ENCODE measurements around the gene PDZRN3. TPM values are rescaled to one million over a fixed set of nuclear protein-coding genes. Genes with fewer than 3 reads are reported as not detected.

Gene PDZRN3
- total and polyA plus RNA-seq, 2 donors (not counting 3 experiments of a cell fraction or from before 2014, with no cell fraction given): not detected

DNA sequence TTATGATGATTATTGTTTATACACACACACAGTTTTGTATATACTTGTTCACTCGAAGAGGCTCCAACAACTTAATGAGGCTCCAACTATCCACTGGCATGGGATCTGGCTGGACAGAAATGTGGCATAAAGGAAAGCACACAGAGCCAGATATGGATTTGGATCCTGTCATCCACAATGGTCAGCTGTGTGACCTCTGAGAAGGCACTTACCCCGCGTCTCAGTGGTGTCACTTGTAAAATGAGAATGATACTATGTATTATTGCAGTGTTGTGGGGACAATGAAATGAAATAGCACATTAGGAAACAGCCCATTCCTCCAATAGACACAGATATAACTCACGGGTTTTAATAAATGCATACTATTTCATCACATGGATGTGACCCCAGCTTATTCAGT is 42.2 kb downstream of the PDZRN3 start:
- ChIA-PET CTCF (no interaction called here), POLR2A (no interaction called here)
- Histone ChIP-seq H2AFZ (ENCODE audit: low read depth, low read length) (no peak overlapping the region), H3K9me3 (replicated peaks; ENCODE audit: control insufficient read depth, insufficient read depth, low read length) (no peaks in the 10 kb centered on the region), H3K4me2 (ENCODE audit: insufficient read depth, low read length) (no peak overlapping the region), H3K27ac (ENCODE audit: insufficient read depth, low read depth, low read length) (no peak overlapping the region), H3K4me3 (replicated peaks in 1 of 3; ENCODE audit: insufficient read depth in 1 of 3, low read depth in 1 of 3, low read length in 3 of 3) (no peak overlapping the region), H3K79me2 (ENCODE audit: control insufficient read depth, insufficient read depth, low read length) (no peaks in the 10 kb centered on the region), H3K9me1 (replicated peaks; ENCODE audit: control insufficient read depth, extremely low read depth, insufficient read depth, low read length) (no peaks in the 10 kb centered on the region), H3K27me3 (ENCODE audit: control insufficient read depth in 2 of 2, insufficient read depth in 2 of 2, low read length in 2 of 2) (no peaks in the 10 kb centered on the region), H4K20me1 (replicated peaks; ENCODE audit: control insufficient read depth, extremely low read depth, insufficient read depth, low read length) (no peaks in the 10 kb centered on the region), H3K9ac (replicated peaks; ENCODE audit: extremely low read depth, insufficient read depth, low read length) (no peak overlapping the region), H3K4me1 (ENCODE audit: control insufficient read depth, extremely low read depth, insufficient read depth, low read length) (no peaks in the 10 kb centered on the region), H3K36me3 (ENCODE audit: control insufficient read depth in 2 of 2, extremely low read depth in 1 of 2, insufficient read depth in 2 of 2, low read length in 2 of 2) (no peaks in the 10 kb centered on the region)
- dilution Hi-C loops (cut with MboI; ENCODE audit: extremely low pct_ligation_motif_present, low sequenced_read_pairs) (no loop called here), intact Hi-C loops (cut with micrococcal nuclease) (no loop called here)
- TF ChIP-seq EZH2 (IDR thresholded peaks at IDR 0.05; ENCODE audit: borderline replicate concordance, low read depth, low read length, severe bottlenecking): no peak
- no peak for TF ChIP-seq CTCF (IDR thresholded peaks at IDR 0.05; ENCODE audit: extremely low read depth in 1 of 2, insufficient read depth in 1 of 2, low read depth in 1 of 2, low read length in 2 of 2)
- TF ChIP-seq POLR2AphosphoS5 (IDR thresholded peaks at IDR 0.05; ENCODE audit: insufficient read depth, low read depth, low read length): no peak
- no peak for TF ChIP-seq FOS (IDR thresholded peaks at IDR 0.05; ENCODE audit: borderline replicate concordance, insufficient read depth, low read length)
- no peak for TF ChIP-seq POLR2A (IDR thresholded peaks at IDR 0.05; ENCODE audit: low read depth, low read length)
- TF ChIP-seq GATA2 (IDR thresholded peaks at IDR 0.05; ENCODE audit: insufficient read depth, insufficient read length, low read depth, low read length): no peak
- TF ChIP-seq, protein P1, sequence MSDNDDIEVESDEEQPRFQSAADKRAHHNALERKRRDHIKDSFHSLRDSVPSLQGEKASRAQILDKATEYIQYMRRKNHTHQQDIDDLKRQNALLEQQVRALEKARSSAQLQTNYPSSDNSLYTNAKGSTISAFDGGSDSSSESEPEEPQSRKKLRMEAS (IDR thresholded peaks at IDR 0.05; ENCODE audit: insufficient read depth, insufficient read length): no peak
- TF ChIP-seq MYC (IDR thresholded peaks at IDR 0.05; ENCODE audit: low read depth, low read length): no peak
- TF ChIP-seq JUN (IDR thresholded peaks at IDR 0.05; ENCODE audit: borderline replicate concordance, insufficient read depth, insufficient read length, low read depth): no peak
- DNase-seq (ENCODE audit: low read depth, low spot score) (no peak), FAIRE-seq (no peak)
- BruUV-seq (replicated peaks): no TSS peak
